Hematopoietic multipotent progenitor cell treated with erythropoietin and hydrocortisone succinate and interleukin-3 and kit ligand, for 6 days (in vitro differentiated cells): ENCODE results near the gene SH3PXD2A.
"Not testable (repeated sequence)": the region's sequence is repeated elsewhere in the genome, so short reads cannot be mapped to it uniquely, and the experiment has no call there.

Experiments
- DNase-seq: peaks from one replicate; pipeline ENCODE4 v3.0.0-alpha.2; 2015

Gene SH3PXD2A

GRCh38 chr10:103636492-103636891, 218.9 kb downstream of the SH3PXD2A start:
- no peak for DNase-seq

- DNase-seq = no peak
These were observed 219.8 kb downstream of the SH3PXD2A start for GRCh38 chr10:103635580-103635979.

GRCh38 chr10:103633846-103634245, 221.5 kb downstream of the SH3PXD2A start:
- no peak for DNase-seq

- DNase-seq = not testable (repeated sequence)
These were observed 222.5 kb downstream of the SH3PXD2A start for GRCh38 chr10:103632871-103633270.

GRCh38 chr10:103632247-103632642, 223.1 kb downstream of the SH3PXD2A start:
- no peak for DNase-seq

- DNase-seq = no peak
These were observed 225.2 kb downstream of the SH3PXD2A start for GRCh38 chr10:103630156-103630555.

- no peak for DNase-seq
These were observed 225.8 kb downstream of the SH3PXD2A start for GRCh38 chr10:103629581-103629980.

- DNase-seq = no peak
These were observed 227.5 kb downstream of the SH3PXD2A start for GRCh38 chr10:103627893-103628292.

GRCh38 chr10:103627111-103627892, 228.1 kb downstream of the SH3PXD2A start:
- peak; percentile 15 for DNase-seq

- DNase-seq = no peak
These were observed 229.2 kb downstream of the SH3PXD2A start for GRCh38 chr10:103626178-103626577.

- DNase-seq = no peak
These were observed 232.3 kb downstream of the SH3PXD2A start for GRCh38 chr10:103622935-103623574.

GRCh38 chr10:103622286-103622685, 233.1 kb downstream of the SH3PXD2A start:
- no peak for DNase-seq

- DNase-seq = no peak
These were observed 233.6 kb downstream of the SH3PXD2A start for GRCh38 chr10:103621783-103622125.

- DNase-seq = peak; percentile 28
These were observed 234.2 kb downstream of the SH3PXD2A start for GRCh38 chr10:103620891-103621782.

GRCh38 chr10:103620352-103620740, 235.0 kb downstream of the SH3PXD2A start:
- peak; percentile 27 for DNase-seq

- DNase-seq = peak; percentile 32
These were observed 235.7 kb downstream of the SH3PXD2A start for GRCh38 chr10:103619424-103620351.

GRCh38 chr10:103618575-103619423, 236.6 kb downstream of the SH3PXD2A start:
- DNase-seq = peak; percentile 98

- peak; percentile 50 for DNase-seq
These were observed 237.6 kb downstream of the SH3PXD2A start for GRCh38 chr10:103617602-103618385.

GRCh38 chr10:103616705-103617601, 238.4 kb downstream of the SH3PXD2A start:
- DNase-seq = peak; percentile 46
